ENCODE data around the gene RBM3. TPM values are rescaled to one million over a fixed set of nuclear protein-coding genes. Genes with fewer than 3 reads are reported as not detected.
"Not testable (repeated sequence)": the region's sequence is repeated elsewhere in the genome, so short reads cannot be mapped to it uniquely, and the experiment has no call there.

Gene RBM3
- total RNA-seq = 100 to 1,000 TPM; 191 to 195 TPM

DNA sequence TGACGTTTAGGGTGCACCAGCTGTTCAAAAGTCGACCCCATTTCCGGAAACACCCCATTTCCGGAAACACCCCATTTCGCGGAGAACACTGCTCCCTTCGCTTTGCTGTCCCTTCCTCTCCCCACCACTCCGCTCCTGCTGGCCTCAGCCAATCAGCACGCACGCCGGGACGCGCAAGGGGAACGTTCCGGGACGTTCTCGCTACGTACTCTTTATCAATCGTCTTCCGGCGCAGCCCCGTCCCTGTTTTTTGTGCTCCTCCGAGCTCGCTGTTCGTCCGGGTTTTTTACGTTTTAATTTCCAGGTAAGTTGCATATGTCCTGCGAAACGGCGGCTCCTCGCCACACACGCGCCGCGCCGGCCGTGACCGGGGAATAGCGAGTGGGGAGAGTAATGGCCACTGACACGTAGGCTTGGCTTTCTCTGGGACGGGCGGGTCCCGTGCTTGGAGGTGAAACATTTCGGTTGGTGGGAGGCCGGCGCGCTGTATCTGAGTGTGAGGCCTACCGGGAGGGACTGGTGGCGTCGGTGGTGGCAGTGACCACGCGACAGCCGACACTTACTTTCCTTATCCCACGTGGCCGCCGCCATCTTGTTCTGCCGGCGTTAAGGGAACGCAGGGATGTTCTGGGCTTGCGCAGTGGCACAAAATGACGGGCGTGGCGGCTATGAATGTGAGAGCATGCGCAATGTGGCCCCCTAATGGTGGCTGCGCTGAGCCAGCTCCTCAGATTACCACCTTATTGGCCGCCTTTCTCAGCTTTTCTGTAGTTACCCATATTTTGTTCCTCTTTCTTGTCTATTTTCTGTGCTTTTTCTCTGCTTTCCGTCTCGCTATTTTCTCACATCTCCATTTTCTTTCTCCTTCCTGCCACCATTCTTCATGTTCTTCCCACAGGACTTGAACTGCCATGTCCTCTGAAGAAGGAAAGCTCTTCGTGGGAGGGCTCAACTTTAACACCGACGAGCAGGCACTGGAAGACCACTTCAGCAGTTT, at the start of gene RBM3:
Gene RBM3 (plus strand): TSS at position 215 of the 997 bp plus-strand sequence. CDS start 697 bp downstream, at position 912.
- Mint-ChIP-seq H3K4me3 (peak within 1 kb of the TSS; percentile 83), H3K4me1 (ENCODE audit: low read depth) (peaks cover 16% of the 10 kb centered on the region), H3K9me3 (no peaks in the 10 kb centered on the region), H3K27ac (peak within 1 kb of the TSS; percentile 95), H3K27me3 (no peaks in the 10 kb centered on the region), H3K36me3 (ENCODE audit: low read depth) (peaks cover 39% of the 10 kb centered on the region)
- TF ChIP-seq, protein P1, sequence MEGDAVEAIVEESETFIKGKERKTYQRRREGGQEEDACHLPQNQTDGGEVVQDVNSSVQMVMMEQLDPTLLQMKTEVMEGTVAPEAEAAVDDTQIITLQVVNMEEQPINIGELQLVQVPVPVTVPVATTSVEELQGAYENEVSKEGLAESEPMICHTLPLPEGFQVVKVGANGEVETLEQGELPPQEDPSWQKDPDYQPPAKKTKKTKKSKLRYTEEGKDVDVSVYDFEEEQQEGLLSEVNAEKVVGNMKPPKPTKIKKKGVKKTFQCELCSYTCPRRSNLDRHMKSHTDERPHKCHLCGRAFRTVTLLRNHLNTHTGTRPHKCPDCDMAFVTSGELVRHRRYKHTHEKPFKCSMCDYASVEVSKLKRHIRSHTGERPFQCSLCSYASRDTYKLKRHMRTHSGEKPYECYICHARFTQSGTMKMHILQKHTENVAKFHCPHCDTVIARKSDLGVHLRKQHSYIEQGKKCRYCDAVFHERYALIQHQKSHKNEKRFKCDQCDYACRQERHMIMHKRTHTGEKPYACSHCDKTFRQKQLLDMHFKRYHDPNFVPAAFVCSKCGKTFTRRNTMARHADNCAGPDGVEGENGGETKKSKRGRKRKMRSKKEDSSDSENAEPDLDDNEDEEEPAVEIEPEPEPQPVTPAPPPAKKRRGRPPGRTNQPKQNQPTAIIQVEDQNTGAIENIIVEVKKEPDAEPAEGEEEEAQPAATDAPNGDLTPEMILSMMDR (IDR thresholded peaks at IDR 0.05) = peak; percentile 41
- peak; percentile 94 for ATAC-seq
- peak; percentile 94 for DNase-seq
- POLR2A ChIA-PET = interaction anchor here (0.6 to 2.4 kb wide), 11 partner anchors 9 to 897 kb away, joined by 3 to 16 read pairs (median 3); partner anchors contain the start of genes FTSJ1 and TBC1D25
- CTCF ChIA-PET = no interaction called here
- intact Hi-C loops (cut with micrococcal nuclease) = loop anchor here (5.0 kb wide), 1 partner anchor 37 kb away; the partner anchor contains the start of gene TBC1D25

DNA sequence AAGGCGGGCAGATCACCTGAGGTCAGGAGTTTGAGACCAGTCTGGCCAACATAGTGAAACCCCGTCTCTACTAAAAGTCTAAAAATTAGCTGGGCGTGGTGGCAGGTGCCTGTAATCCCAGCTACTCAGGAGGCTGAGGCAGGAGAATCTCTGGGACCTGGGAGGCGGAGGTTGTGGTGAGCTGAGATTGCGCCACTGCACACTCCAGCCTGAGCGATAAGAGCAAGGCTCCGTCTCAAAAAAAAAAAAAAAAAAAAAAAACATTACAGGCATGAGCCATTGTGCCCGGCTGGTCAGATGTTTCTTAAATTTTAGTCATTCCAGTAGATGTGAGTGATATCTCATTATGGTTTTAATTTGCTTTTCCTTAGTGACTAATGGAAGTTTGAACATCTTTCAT, 48.4 kb upstream of the RBM3 start:
- POLR2A ChIA-PET = interaction anchor here (0.6 kb wide), 1 partner anchor 167 kb away, joined by 3 read pairs; no protein-coding TSS in a partner anchor
- intact Hi-C loops (cut with micrococcal nuclease); CTCF ChIA-PET: not testable (repeated sequence)

DNA sequence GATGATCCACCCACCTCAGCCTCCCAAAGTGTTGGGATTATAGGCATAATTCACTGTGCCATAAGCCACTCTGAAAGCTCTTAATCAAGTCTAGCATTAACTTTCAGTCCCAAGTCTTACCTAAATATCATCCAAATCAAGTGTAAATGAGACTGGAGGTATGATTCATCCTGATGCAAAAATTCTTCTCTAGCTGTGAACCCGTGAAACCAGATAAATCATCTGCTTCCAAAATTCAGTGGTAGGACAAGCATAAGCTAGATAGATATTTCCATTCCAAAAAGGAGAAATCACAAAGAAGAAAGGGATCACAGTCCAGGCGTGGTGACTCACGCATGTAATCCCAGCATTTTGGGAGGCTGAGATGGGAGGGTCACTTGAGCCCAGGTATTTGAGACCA, 43.5 kb upstream of the RBM3 start:
- intact Hi-C loops (cut with micrococcal nuclease) = no loop called here
- ChIA-PET CTCF (no interaction called here), POLR2A (interaction anchor here (3.0 to 4.6 kb wide), 2 partner anchors 8 to 9 kb away, joined by 10 to 17 read pairs; partner anchors contain the start of genes EBP and TBC1D25)
- H3K27ac Mint-ChIP-seq = no peak overlapping the region
- TF ChIP-seq, protein P1 (IDR thresholded peaks at IDR 0.05) = no peak
- peaks cover 22% of the 10 kb centered on the region for H3K36me3 Mint-ChIP-seq (ENCODE audit: low read depth)
- H3K9me3 Mint-ChIP-seq = no peaks in the 10 kb centered on the region
- no peak overlapping the region for H3K4me3 Mint-ChIP-seq
- ATAC-seq (no peak), DNase-seq (no peak)
- H3K4me1 Mint-ChIP-seq (ENCODE audit: low read depth) = peaks cover 12% of the 10 kb centered on the region
- H3K27me3 Mint-ChIP-seq = no peaks in the 10 kb centered on the region

More for the DNA sequence above, 48.4 kb upstream of the RBM3 start:
- Mint-ChIP-seq H3K4me1 (ENCODE audit: low read depth) (peaks cover 14% of the 10 kb centered on the region), H3K36me3 (ENCODE audit: low read depth) (peaks cover 33% of the 10 kb centered on the region)
- H3K27ac Mint-ChIP-seq, DNase-seq, H3K27me3 Mint-ChIP-seq, H3K9me3 Mint-ChIP-seq, H3K4me3 Mint-ChIP-seq, ATAC-seq: not testable (repeated sequence)

DNA sequence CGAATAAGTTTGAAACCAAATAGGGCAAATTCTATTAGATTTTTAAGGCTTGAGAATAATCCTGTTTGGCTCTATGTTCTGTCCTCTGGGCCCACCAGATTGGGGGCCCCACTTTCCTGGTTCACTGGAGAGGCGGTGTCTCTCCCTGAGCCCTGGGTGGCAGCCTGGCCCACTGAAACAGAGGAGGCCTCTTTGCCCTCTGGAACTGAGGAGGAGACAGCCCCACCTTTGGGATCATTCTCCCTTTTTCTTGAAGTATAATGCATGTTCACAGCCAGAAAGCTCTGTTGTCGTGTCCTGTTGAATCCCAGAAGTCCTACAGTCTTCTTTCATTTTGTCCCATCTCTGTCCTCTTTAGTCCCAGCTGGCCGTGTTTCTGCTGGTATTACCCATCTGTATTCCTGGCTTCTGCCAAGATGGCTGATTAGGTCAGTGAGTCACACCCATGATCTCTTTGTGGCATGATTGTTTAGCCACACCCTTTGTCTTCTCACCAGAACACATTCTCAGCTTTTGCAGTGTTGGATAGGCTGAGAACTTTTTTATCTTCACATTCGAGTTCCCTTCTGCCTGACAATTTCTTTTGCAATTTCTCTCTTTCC, 42.8 kb upstream of the RBM3 start:
- Mint-ChIP-seq H3K27me3 (no peaks in the 10 kb centered on the region), H3K4me1 (ENCODE audit: low read depth) (peaks cover 12% of the 10 kb centered on the region), H3K9me3 (no peaks in the 10 kb centered on the region), H3K4me3 (no peak overlapping the region), H3K27ac (peak overlapping the region; percentile 82), H3K36me3 (ENCODE audit: low read depth) (peaks cover 21% of the 10 kb centered on the region)
- intact Hi-C loops (cut with micrococcal nuclease) = no loop called here
- POLR2A ChIA-PET = interaction anchor here (3.0 to 4.6 kb wide), 2 partner anchors 7 to 9 kb away, joined by 10 to 17 read pairs; partner anchors contain the start of genes EBP and TBC1D25
- TF ChIP-seq, protein P1 (IDR thresholded peaks at IDR 0.05) = no peak
- peak; percentile 80 for ATAC-seq
- CTCF ChIA-PET = no interaction called here
- no peak for DNase-seq

DNA sequence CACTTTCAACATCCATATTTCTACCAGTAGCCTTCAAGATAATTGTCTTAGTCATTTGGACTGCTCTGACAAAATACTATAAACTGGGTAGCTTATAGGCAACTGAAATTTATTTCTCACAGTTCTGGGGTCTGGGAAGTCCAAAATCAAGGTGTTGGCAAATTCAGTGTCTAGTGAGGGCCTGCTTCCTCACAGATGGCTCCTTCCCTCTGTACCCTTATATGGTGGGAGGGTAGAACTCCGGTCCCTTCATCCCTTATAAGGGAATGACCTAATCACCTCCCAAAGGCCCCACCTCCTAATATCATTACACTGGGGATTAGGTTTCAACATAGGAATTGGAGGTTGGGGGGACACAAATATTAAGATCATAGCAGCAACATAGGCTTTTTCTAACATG, 42.1 kb upstream of the RBM3 start:
- peaks cover 8% of the 10 kb centered on the region for H3K4me1 Mint-ChIP-seq (ENCODE audit: low read depth)
- H3K9me3 Mint-ChIP-seq = no peaks in the 10 kb centered on the region
- H3K36me3 Mint-ChIP-seq (ENCODE audit: low read depth) = peaks cover 16% of the 10 kb centered on the region
- POLR2A ChIA-PET = interaction anchor here (3.0 kb wide), 1 partner anchor 10 kb away, joined by 10 read pairs; the partner anchor contains the start of gene EBP
- peak overlapping the region; percentile 82 for H3K27ac Mint-ChIP-seq
- DNase-seq = no peak
- ATAC-seq = no peak
- intact Hi-C loops (cut with micrococcal nuclease) = no loop called here
- H3K27me3 Mint-ChIP-seq = no peaks in the 10 kb centered on the region
- TF ChIP-seq, protein P1 (IDR thresholded peaks at IDR 0.05) = no peak
- CTCF ChIA-PET = no interaction called here
- H3K4me3 Mint-ChIP-seq = no peak overlapping the region
